CD8-positive, alpha-beta memory T cell (primary cell): ENCODE data around the gene NPAS3. TPM values are rescaled to one million over a fixed set of nuclear protein-coding genes. Genes with fewer than 3 reads are reported as not detected.

ENCODE experiments used
- CTCF ChIA-PET: fragments of 350-600 bp; sonication (Branson Sonifier 250); formaldehyde crosslinking; loops from one replicate; lab custom pipeline; 2021; ENCODE audit warnings: antibody characterized with exemption; lab: Charles Lee
- POLR2A ChIA-PET: fragments of 350-600 bp; sonication (Branson Sonifier 250); formaldehyde crosslinking; loops from one replicate; lab custom pipeline; 2021; ENCODE audit warnings: antibody characterized with exemption; lab: Charles Lee
- DNase-seq, 5 donors: peaks; one replicate each; pipeline versions ENCODE4 v3.0.0 to v3.0.0-alpha.2; 2020 to 2022; ENCODE audit warnings: mixed read lengths in 1 of 5
- H3K27ac ChIP-seq: one replicate; pipeline ENCODE4 v1.7.0; 2013; ENCODE audit warnings: low read depth, mild to moderate bottlenecking, low read length, moderate library complexity
- H3K27me3 ChIP-seq: 2 replicates; pipeline ENCODE4 v1.7.0; 2013; ENCODE audit warnings: low read length, mild to moderate bottlenecking; ENCODE audit not compliant: insufficient read depth, poor library complexity, severe bottlenecking
- H3K36me3 ChIP-seq: 2 replicates; pipeline ENCODE4 v1.7.0; 2013; ENCODE audit warnings: mild to moderate bottlenecking, low read length, moderate library complexity; ENCODE audit not compliant: insufficient read depth
- H3K4me1 ChIP-seq: 2 replicates; pipeline ENCODE4 v1.7.0; 2013; ENCODE audit warnings: mild to moderate bottlenecking, low read length, moderate library complexity; ENCODE audit not compliant: insufficient read depth
- H3K4me3 ChIP-seq: 2 replicates; pipeline ENCODE4 v1.7.0; 2013; ENCODE audit warnings: mild to moderate bottlenecking, low read length
- H3K9me3 ChIP-seq: 2 replicates; pipeline ENCODE4 v1.7.0; 2013; ENCODE audit warnings: mild to moderate bottlenecking, low read length
- H3K27ac Mint-ChIP-seq, 8 donors: one replicate each; pipeline ENCODE4 v1.8.0; 2020 to 2021; ENCODE audit warnings: mixed read lengths in 8 of 8, mild to moderate bottlenecking in 6 of 8, inconsistent platforms in 3 of 8, moderate library complexity in 3 of 8
- H3K27me3 Mint-ChIP-seq, 2 donors: one replicate each; pipeline ENCODE4 v1.8.0; 2020 to 2021; ENCODE audit warnings: mixed read lengths in 2 of 2, mild to moderate bottlenecking in 1 of 2, moderate library complexity in 1 of 2
- H3K36me3 Mint-ChIP-seq, 3 donors: one replicate each; pipeline ENCODE4 v1.8.0; 2020 to 2021; ENCODE audit warnings: mixed read lengths in 3 of 3, inconsistent platforms in 1 of 3, mild to moderate bottlenecking in 1 of 3
- H3K4me1 Mint-ChIP-seq, 3 donors: one replicate each; pipeline ENCODE4 v1.8.0; 2020 to 2021; ENCODE audit warnings: mixed read lengths in 3 of 3, inconsistent platforms in 1 of 3, mild to moderate bottlenecking in 1 of 3
- H3K4me3 Mint-ChIP-seq, 7 donors: one replicate each; pipeline ENCODE4 v1.8.0; 2020 to 2021; ENCODE audit warnings: mixed read lengths in 7 of 7, mild to moderate bottlenecking in 6 of 7, moderate library complexity in 4 of 7, inconsistent platforms in 2 of 7
- H3K9me3 Mint-ChIP-seq, 5 donors: one replicate each; pipeline ENCODE4 v1.8.0; 2020 to 2022; ENCODE audit warnings: mixed read lengths in 5 of 5, mild to moderate bottlenecking in 3 of 5, moderate library complexity in 2 of 5, inconsistent platforms in 1 of 5
- polyA plus RNA-seq: library from polyadenylated mRNA; unstranded; fragments of 300-500 nt; fragmentation: Illumina TruSeq; gene quantifications from one replicate; pipeline ENCODE4 v1.2.3, GENCODE V29; 2021
- total RNA-seq, 2 experiments: library from RNA; stranded (reverse); gene quantifications; one replicate each; pipeline ENCODE4 v1.2.3, GENCODE V29; 2021

NPAS3 gene
- total and polyA plus RNA-seq, 3 experiments from 2014 or later = not detected

DNA sequence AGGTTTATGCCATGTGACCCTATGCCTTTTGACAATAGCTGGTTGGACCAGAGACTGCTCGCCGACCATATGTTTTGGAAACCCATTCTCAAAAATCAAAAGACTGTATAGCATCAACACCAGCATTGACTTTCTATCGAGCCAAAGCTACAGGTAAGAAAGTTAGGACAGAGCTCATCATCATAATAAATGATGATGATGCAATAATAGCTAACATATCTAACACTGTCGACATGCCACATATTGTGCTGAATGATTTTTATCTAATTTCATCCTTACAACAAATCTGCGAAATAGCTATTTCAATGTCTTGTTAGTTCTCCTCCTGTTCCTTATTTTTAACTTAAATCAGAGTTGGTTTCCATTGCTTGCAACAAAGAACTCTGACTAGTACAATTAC, 909.3 kb downstream of the NPAS3 start:
- Mint-ChIP-seq H3K4me3 (no peak overlapping the region), H3K27ac (no peak overlapping the region), H3K27me3 (peaks cover 0 to 2% of the 10 kb centered on the region in 2 donors), H3K9me3 (peaks cover 0 to 6% (median 0%) of the 10 kb centered on the region in 5 donors), H3K36me3 (no peaks in the 10 kb centered on the region), H3K4me1 (no peaks in the 10 kb centered on the region)
- no peak overlapping the region for H3K27ac ChIP-seq
- no peak for DNase-seq
- H3K36me3 ChIP-seq = no peaks in the 10 kb centered on the region
- H3K27me3 ChIP-seq = no peaks in the 10 kb centered on the region
- H3K4me1 ChIP-seq = no peaks in the 10 kb centered on the region
- ChIA-PET POLR2A (no interaction called here), CTCF (no interaction called here)
- no peaks in the 10 kb centered on the region for H3K9me3 ChIP-seq
- no peak overlapping the region for H3K4me3 ChIP-seq

DNA sequence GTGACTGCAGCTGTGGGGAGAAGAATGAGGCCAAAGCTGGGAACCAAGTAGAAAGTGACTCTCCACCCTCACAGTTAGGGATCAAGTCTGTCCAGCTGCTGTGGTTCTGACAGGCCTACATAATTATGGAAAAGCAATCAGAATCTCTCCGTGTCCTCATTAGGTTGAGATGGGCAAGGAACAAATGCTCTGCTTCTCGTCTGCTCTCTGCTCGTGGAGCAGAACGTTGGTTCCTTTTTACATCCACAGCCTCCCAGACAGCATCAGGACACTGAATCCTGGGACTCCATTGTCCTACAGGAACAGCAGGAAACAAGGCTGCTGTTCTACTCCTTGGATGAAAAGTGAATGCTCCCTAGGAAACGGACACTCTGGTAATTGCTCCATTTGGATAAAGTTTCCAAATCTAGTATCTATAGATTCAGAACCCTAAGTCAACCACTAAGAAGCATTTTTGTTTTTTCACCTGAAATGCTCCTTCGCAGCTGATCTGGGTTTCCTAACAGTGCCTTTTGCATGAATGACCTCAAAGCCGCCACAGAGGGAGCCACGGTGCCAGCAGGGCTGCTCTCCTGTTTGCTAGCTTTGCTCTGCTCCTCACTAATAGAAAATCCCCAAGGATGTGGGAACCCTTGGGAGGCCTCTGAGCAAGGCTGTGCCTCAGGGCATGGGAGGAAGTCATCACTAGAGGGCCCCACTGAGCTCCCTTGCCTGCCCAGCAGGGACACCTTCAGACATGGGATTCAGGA, 910.2 kb downstream of the NPAS3 start:
- Histone ChIP-seq H3K27ac (no peak overlapping the region), H3K36me3 (no peaks in the 10 kb centered on the region), H3K9me3 (no peaks in the 10 kb centered on the region), H3K27me3 (no peaks in the 10 kb centered on the region), H3K4me1 (no peaks in the 10 kb centered on the region), H3K4me3 (no peak overlapping the region)
- CTCF ChIA-PET = no interaction called here
- Mint-ChIP-seq H3K9me3 (peaks cover 0 to 6% (median 0%) of the 10 kb centered on the region in 5 donors), H3K27me3 (peaks cover 0 to 2% of the 10 kb centered on the region in 2 donors), H3K36me3 (no peaks in the 10 kb centered on the region), H3K4me3 (no peak overlapping the region), H3K4me1 (no peaks in the 10 kb centered on the region), H3K27ac (no peak overlapping the region)
- DNase-seq = no peak
- POLR2A ChIA-PET = no interaction called here

DNA sequence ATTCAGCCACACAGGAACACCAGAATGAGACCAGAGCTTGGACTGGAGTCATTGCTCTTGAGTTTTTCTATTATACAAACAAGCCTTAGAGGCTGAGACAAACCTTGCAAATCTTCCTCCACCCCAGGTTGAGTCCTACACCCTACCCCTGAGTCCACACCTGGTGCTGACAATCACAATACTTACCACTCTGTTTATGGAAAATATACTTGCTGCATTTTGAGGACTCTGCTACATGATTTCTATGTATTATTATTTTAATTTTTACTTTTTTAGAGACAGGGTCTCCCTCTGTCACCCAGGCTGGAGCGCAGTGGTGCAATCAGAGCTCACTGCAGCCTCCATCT, 910.7 kb downstream of the NPAS3 start:
- Histone ChIP-seq H3K4me1 (no peaks in the 10 kb centered on the region), H3K27ac (no peak overlapping the region), H3K36me3 (no peaks in the 10 kb centered on the region), H3K27me3 (no peaks in the 10 kb centered on the region), H3K9me3 (no peaks in the 10 kb centered on the region), H3K4me3 (no peak overlapping the region)
- Mint-ChIP-seq H3K4me3 (no peak overlapping the region), H3K27ac (no peak overlapping the region), H3K9me3 (peaks cover 0 to 6% (median 0%) of the 10 kb centered on the region in 5 donors), H3K36me3 (no peaks in the 10 kb centered on the region), H3K4me1 (no peaks in the 10 kb centered on the region), H3K27me3 (peaks cover 0 to 2% of the 10 kb centered on the region in 2 donors)
- DNase-seq = no peak
- ChIA-PET CTCF (no interaction called here), POLR2A (no interaction called here)

DNA sequence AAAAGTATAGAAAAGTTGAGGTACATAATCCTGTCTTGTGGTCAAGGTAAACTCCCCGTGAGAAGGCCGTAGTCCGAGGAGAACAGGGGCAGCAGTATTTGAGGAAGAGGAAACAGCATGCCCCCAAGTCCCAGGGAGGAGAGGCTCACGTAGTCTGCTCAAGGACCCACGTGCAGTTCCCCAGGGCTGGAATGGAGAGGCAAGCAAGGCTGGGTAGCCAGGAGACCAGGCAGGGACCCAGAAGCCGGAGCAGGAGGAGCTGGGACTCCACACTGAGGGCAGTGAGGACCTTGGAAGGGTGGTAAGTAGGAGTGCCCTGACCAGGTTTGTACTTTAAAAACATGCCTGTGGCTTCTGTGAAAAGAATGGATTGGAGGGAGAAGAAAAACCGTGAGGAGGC, 912.1 kb downstream of the NPAS3 start:
- peaks cover 0 to 2% of the 10 kb centered on the region in 2 donors for H3K27me3 Mint-ChIP-seq
- no peak for DNase-seq
- Histone ChIP-seq H3K4me3 (no peak overlapping the region), H3K9me3 (no peaks in the 10 kb centered on the region), H3K27me3 (no peaks in the 10 kb centered on the region), H3K4me1 (no peaks in the 10 kb centered on the region), H3K27ac (no peak overlapping the region), H3K36me3 (no peaks in the 10 kb centered on the region)
- no peaks in the 10 kb centered on the region for H3K4me1 Mint-ChIP-seq
- H3K36me3 Mint-ChIP-seq = no peaks in the 10 kb centered on the region
- peaks cover 0 to 4% (median 0%) of the 10 kb centered on the region in 5 donors for H3K9me3 Mint-ChIP-seq
- no peak overlapping the region for H3K27ac Mint-ChIP-seq
- ChIA-PET POLR2A (no interaction called here), CTCF (no interaction called here)
- H3K4me3 Mint-ChIP-seq = no peak overlapping the region

DNA sequence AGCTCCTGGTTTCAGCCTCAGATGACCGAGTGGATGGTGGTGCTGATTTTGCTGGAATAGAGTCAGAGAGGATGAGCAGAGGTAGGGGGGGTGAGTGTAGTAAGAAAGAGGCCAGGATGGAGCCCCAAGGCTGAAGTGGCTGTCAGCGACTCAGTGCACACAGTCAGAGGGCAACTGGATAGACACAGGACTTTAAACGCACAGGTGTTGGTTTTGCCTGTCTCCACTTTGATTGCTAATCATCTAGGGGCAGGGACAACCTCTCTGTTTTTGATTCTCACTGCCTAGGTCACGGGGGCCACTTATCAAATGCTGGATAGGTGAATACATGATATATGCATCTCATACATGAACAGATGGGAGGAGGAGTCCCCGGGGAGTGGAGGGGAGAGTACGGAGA, 912.7 kb downstream of the NPAS3 start:
- Mint-ChIP-seq H3K27ac (no peak overlapping the region), H3K9me3 (peaks cover 0 to 4% (median 0%) of the 10 kb centered on the region in 5 donors), H3K4me3 (no peak overlapping the region), H3K4me1 (no peaks in the 10 kb centered on the region), H3K36me3 (no peaks in the 10 kb centered on the region), H3K27me3 (peaks cover 0 to 2% of the 10 kb centered on the region in 2 donors)
- no peaks in the 10 kb centered on the region for H3K36me3 ChIP-seq
- H3K4me1 ChIP-seq = no peaks in the 10 kb centered on the region
- POLR2A ChIA-PET = no interaction called here
- no peak for DNase-seq
- no peaks in the 10 kb centered on the region for H3K27me3 ChIP-seq
- no peak overlapping the region for H3K4me3 ChIP-seq
- CTCF ChIA-PET = no interaction called here
- H3K27ac ChIP-seq = no peak overlapping the region
- H3K9me3 ChIP-seq = no peaks in the 10 kb centered on the region

DNA sequence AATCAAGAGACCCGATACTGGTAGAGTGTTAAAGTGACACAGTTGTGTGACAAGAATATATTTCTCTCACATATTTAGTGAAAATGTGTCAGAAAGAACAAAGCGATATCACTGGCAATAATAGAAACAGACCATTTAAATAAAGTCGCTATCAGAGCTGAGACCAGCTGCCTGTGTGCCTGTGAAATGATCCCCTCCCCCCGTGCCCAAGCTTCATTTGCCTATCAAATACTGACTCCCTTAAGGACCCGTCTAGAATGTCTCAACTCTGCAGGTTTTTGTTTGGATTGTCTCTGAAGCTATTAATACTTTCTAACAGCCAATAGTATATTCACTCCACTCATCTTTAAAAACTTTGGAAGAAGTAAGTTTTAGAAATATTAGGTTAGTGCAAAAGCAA, 913.3 kb downstream of the NPAS3 start:
- ChIA-PET CTCF (no interaction called here), POLR2A (no interaction called here)
- H3K36me3 Mint-ChIP-seq = no peaks in the 10 kb centered on the region
- Histone ChIP-seq H3K27ac (no peak overlapping the region), H3K27me3 (no peaks in the 10 kb centered on the region), H3K9me3 (no peaks in the 10 kb centered on the region), H3K4me3 (no peak overlapping the region), H3K36me3 (no peaks in the 10 kb centered on the region), H3K4me1 (no peaks in the 10 kb centered on the region)
- H3K27me3 Mint-ChIP-seq = peaks cover 0 to 2% of the 10 kb centered on the region in 2 donors
- no peak overlapping the region for H3K27ac Mint-ChIP-seq
- H3K4me1 Mint-ChIP-seq = no peaks in the 10 kb centered on the region
- no peak for DNase-seq
- peaks cover 0 to 4% (median 0%) of the 10 kb centered on the region in 5 donors for H3K9me3 Mint-ChIP-seq
- no peak overlapping the region for H3K4me3 Mint-ChIP-seq
